Measurements from ENCODE around the gene TMTC1. TPM values are rescaled to one million over a fixed set of nuclear protein-coding genes. Genes with fewer than 3 reads are reported as not detected.

The TMTC1 gene
- total and polyA plus RNA-seq, 2 of the 8 experiments (the other 6 are each of a cell fraction or from before 2014, with no cell fraction given), result 15.4 to 20.8 TPM

DNA sequence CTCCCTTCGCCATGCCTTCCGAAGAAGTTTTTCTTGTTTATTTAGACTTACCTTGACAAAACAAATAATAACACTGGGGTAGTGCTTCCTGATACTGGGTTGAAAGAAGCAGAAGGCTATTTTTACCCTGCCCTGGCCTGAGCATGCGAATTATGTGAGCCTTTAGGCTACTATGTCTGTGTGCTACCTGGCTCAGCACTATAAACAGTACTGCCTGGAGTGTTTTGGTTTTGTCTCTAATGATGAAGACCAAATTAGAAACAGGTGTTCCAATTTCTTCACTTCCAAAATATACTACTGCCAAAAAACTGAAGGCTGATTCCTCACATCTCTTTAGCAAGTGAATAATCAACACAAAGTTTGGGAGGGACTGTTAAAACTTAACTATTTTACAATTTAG is 278.6 kb downstream of the TMTC1 start:
- no peaks in the 10 kb centered on the region for H3K9me3 ChIP-seq (ENCODE audit: insufficient read depth in 2 of 2, low read depth in 1 of 2, low read length in 1 of 2)
- H2AFZ ChIP-seq (ENCODE audit: low read length), result no peak overlapping the region
- H3K79me2 ChIP-seq (ENCODE audit: control insufficient read depth in 1 of 2, insufficient read depth in 2 of 2, low read length in 2 of 2), result no peaks in the 10 kb centered on the region
- H3K4ac ChIP-seq (replicated peaks; ENCODE audit: insufficient read length, low read depth, low read length), result no peak overlapping the region
- H4K91ac ChIP-seq (replicated peaks; ENCODE audit: insufficient read length, low read length), result no peak overlapping the region
- no peak overlapping the region for H2BK15ac ChIP-seq (ENCODE audit: low read length)
- H3K27ac ChIP-seq (ENCODE audit: low read depth, low read length), result no peak overlapping the region
- no peak overlapping the region for H3K4me3 ChIP-seq (ENCODE audit: extremely low read depth in 1 of 4, insufficient read depth in 2 of 4, low read depth in 3 of 4, low read length in 4 of 4)
- CTCF ChIA-PET (ENCODE audit: partially characterized antibody), result interaction anchor here (1.2 to 2.6 kb wide), 2 partner anchors 14 to 397 kb away, joined by 3 to 8 read pairs; no protein-coding TSS in a partner anchor
- no peak overlapping the region for H2BK20ac ChIP-seq (ENCODE audit: low read length)
- H2BK12ac ChIP-seq (ENCODE audit: low read depth, low read length), result no peak overlapping the region
- H3K36me3 ChIP-seq (ENCODE audit: control insufficient read depth in 2 of 4, insufficient read depth in 4 of 4, low read length in 3 of 4), result peaks cover 0 to 4% (median 0%) of the 10 kb centered on the region in 4 experiments; a peak in 2 of 8 replicates
- H2BK120ac ChIP-seq (replicated peaks; ENCODE audit: low read depth, low read length), result no peak overlapping the region
- H3K4me1 ChIP-seq (replicated peaks in 1 of 4; ENCODE audit: control insufficient read depth in 3 of 4, insufficient read depth in 4 of 4, low read length in 3 of 4), result no peaks in the 10 kb centered on the region
- no peak overlapping the region for H4K8ac ChIP-seq (ENCODE audit: extremely low read depth, insufficient read depth, low read length)
- H3K27me3 ChIP-seq (replicated peaks in 1 of 4; ENCODE audit: control insufficient read depth in 3 of 4, extremely low read depth in 1 of 4, insufficient read depth in 3 of 4, low read length in 3 of 4), result no peaks in the 10 kb centered on the region
- H3K14ac ChIP-seq (ENCODE audit: insufficient read length), result no peak overlapping the region
- FAIRE-seq (no peak), DNase-seq (ENCODE audit: low read depth in 1 of 2, low spot score in 2 of 2) (no peak)
- no peak overlapping the region for H3K4me2 ChIP-seq (ENCODE audit: insufficient read depth in 1 of 2, low read depth in 2 of 2, low read length in 2 of 2)
- no peak overlapping the region for H3K18ac ChIP-seq (ENCODE audit: extremely low read depth, low read length)
- H2AK5ac ChIP-seq (ENCODE audit: low read depth, low read length), result no peak overlapping the region
- WGBS, 2 experiments (ENCODE audit: extremely low coverage in 1 of 2, insufficient coverage in 1 of 2, insufficient read length in 1 of 2, insufficient replicate concordance in 2 of 2, low coverage in 1 of 2, low lambda C conversion rate in 2 of 2, missing lambda C conversion rate in 1 of 2), result 86% methylated on average over 3 of the region's 3 CpGs; no CpG with 5 or more reads in 1 of the 2 experiments
- no peak overlapping the region for H2BK5ac ChIP-seq (ENCODE audit: low read depth, low read length)
- no peaks in the 10 kb centered on the region for H3K79me1 ChIP-seq (ENCODE audit: low read depth, low read length)
- no peak overlapping the region for H3K56ac ChIP-seq (replicated peaks; ENCODE audit: insufficient read length, low read depth, low read length)
- H3K23ac ChIP-seq (ENCODE audit: insufficient read length), result no peak overlapping the region
- H4K5ac ChIP-seq (ENCODE audit: insufficient read length, low read depth, low read length), result no peak overlapping the region
- H3K23me2 ChIP-seq (ENCODE audit: low read depth, low read length), result no peaks in the 10 kb centered on the region
- POLR2A ChIA-PET (ENCODE audit: partially characterized antibody), result no interaction called here
- H4K20me1 ChIP-seq (replicated peaks in 1 of 2; ENCODE audit: control insufficient read depth in 1 of 2, insufficient read depth in 2 of 2, low read length in 2 of 2), result no peaks in the 10 kb centered on the region
- no peak overlapping the region for H3K9ac ChIP-seq (replicated peaks in 1 of 4; ENCODE audit: extremely low read depth in 1 of 4, low read depth in 3 of 4, low read length in 3 of 4)
